Measurements from ENCODE around the gene OR1J2.

- TF ChIP-seq POLR2A (IDR thresholded peaks at IDR 0.05) (no peak), CTCF (IDR thresholded peaks at IDR 0.05) (no peak)
Measured at GRCh38 chr9:122536134-122536533, 25.5 kb downstream of the OR1J2 start.
